Panc1 (cell line): ENCODE results near the gene TEX53.

ENCODE experiments used
- POLR2AphosphoS5 ChIP-seq: IDR thresholded peaks from 2 replicates; pipeline ENCODE4 v1.6.1; 2012; ENCODE audit warnings: mild to moderate bottlenecking, low read depth, low read length, moderate library complexity
- TCF7L2 ChIP-seq: IDR thresholded peaks from 2 replicates; pipeline ENCODE4 v1.6.1; 2011; ENCODE audit warnings: mild to moderate bottlenecking, low read depth, low read length, inconsistent platforms
- TF ChIP-seq, protein P1 (sequence below): fragments of 450-650 bp; IDR thresholded peaks from 2 replicates; pipeline ENCODE4 v1.5.1; 2017; ENCODE audit warnings: mild to moderate bottlenecking

GRCh38 chr9:114633438-114634089 is 24.0 kb downstream of the TEX53 start:
- TF ChIP-seq, protein P1, sequence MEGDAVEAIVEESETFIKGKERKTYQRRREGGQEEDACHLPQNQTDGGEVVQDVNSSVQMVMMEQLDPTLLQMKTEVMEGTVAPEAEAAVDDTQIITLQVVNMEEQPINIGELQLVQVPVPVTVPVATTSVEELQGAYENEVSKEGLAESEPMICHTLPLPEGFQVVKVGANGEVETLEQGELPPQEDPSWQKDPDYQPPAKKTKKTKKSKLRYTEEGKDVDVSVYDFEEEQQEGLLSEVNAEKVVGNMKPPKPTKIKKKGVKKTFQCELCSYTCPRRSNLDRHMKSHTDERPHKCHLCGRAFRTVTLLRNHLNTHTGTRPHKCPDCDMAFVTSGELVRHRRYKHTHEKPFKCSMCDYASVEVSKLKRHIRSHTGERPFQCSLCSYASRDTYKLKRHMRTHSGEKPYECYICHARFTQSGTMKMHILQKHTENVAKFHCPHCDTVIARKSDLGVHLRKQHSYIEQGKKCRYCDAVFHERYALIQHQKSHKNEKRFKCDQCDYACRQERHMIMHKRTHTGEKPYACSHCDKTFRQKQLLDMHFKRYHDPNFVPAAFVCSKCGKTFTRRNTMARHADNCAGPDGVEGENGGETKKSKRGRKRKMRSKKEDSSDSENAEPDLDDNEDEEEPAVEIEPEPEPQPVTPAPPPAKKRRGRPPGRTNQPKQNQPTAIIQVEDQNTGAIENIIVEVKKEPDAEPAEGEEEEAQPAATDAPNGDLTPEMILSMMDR = no peak
- TF ChIP-seq TCF7L2 (no peak), POLR2AphosphoS5 (no peak)
